Activated CD4-positive, alpha-beta T cell treated with anti-CD3 and anti-CD28 coated beads for 36 hours (primary cell): ENCODE results near the gene QPCTL. TPM values are rescaled to one million over a fixed set of nuclear protein-coding genes. Genes with fewer than 3 reads are reported as not detected.
A peak's percentile ranks its signal among the peaks of the same experiment; 100 is the strongest.

ENCODE experiments used
- ATAC-seq: fragments of 200-7000 bp; cut with Tn5 transposase; one replicate; pipeline ENCODE4 v1.10.0; 2021; ENCODE audit warnings: mild to moderate bottlenecking, moderate library complexity
- CTCF ChIA-PET: fragments of 350-600 bp; sonication (Branson Sonifier 250); formaldehyde crosslinking; loops from one replicate; lab custom pipeline; 2021; ENCODE audit warnings: antibody characterized with exemption; lab: Charles Lee
- POLR2A ChIA-PET: fragments of 350-600 bp; sonication (Branson Sonifier 250); formaldehyde crosslinking; loops from one replicate; lab custom pipeline; 2021; ENCODE audit warnings: antibody characterized with exemption, inconsistent platforms; lab: Charles Lee
- DNase-seq: peaks from one replicate; pipeline ENCODE4 v3.0.0-alpha.2; 2020
- H3K27ac Mint-ChIP-seq: one replicate; pipeline ENCODE4 v1.8.0; 2021; ENCODE audit warnings: mixed read lengths
- H3K27me3 Mint-ChIP-seq: one replicate; pipeline ENCODE4 v1.8.0; 2021; ENCODE audit warnings: mixed read lengths
- H3K36me3 Mint-ChIP-seq: one replicate; pipeline ENCODE4 v1.8.0; 2021; ENCODE audit warnings: low read depth, mixed read lengths
- H3K4me1 Mint-ChIP-seq: one replicate; pipeline ENCODE4 v1.8.0; 2021; ENCODE audit warnings: mixed read lengths
- H3K4me3 Mint-ChIP-seq: one replicate; pipeline ENCODE4 v1.8.0; 2021; ENCODE audit warnings: mild to moderate bottlenecking, moderate library complexity, mixed read lengths
- H3K9me3 Mint-ChIP-seq: one replicate; pipeline ENCODE4 v1.8.0; 2021; ENCODE audit warnings: low read depth, mixed read lengths
- intact Hi-C, 2 experiments: fragments of 100-400 bp; cut with DNase I in 1 of 2; cut with micrococcal nuclease in 1 of 2; formaldehyde crosslinking; loops; one replicate each; pipeline versions ENCODE4 v1.14.2 to v1.15.1; 2022 to 2024; cut with DNase I, micrococcal nuclease
- total RNA-seq, 2 experiments: library from RNA; stranded (reverse); gene quantifications; one replicate each; pipeline ENCODE4 v1.2.3, GENCODE V29; 2021

QPCTL gene
- total RNA-seq, 2 experiments from 2014 or later, result 17.3 to 18.7 TPM

DNA sequence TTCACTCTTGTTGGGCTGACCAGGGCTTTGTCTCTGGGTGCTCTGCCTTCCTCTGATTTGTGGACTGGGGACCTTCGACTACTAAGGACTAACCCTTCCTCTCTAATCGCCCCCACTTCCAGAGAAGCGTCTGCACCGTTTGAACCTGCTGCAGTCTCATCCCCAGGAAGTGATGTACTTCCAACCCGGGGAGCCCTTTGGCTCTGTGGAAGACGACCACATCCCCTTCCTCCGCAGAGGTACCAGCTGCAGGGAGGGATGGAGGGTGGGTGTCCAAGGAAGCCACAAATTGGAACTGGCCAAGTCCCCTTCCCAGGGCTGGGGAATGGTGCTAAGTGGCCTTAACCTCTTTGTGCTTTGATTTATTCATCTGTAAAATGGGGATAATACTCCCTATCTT lies 9.2 kb downstream of the QPCTL start:
- H3K4me3 Mint-ChIP-seq, result no peak overlapping the region
- no peak overlapping the region for H3K27ac Mint-ChIP-seq
- no peaks in the 10 kb centered on the region for H3K9me3 Mint-ChIP-seq
- peaks cover 9% of the 10 kb centered on the region for H3K4me1 Mint-ChIP-seq
- ATAC-seq (no peak), DNase-seq (no peak)
- CTCF ChIA-PET, result interaction anchor here (0.8 kb wide), 1 partner anchor 29 kb away, joined by 3 read pairs; the partner anchor contains the start of gene FBXO46
- H3K27me3 Mint-ChIP-seq, result no peaks in the 10 kb centered on the region
- peaks cover 28% of the 10 kb centered on the region for H3K36me3 Mint-ChIP-seq
- intact Hi-C loops, result no loop called here
- POLR2A ChIA-PET, result no interaction called here

DNA sequence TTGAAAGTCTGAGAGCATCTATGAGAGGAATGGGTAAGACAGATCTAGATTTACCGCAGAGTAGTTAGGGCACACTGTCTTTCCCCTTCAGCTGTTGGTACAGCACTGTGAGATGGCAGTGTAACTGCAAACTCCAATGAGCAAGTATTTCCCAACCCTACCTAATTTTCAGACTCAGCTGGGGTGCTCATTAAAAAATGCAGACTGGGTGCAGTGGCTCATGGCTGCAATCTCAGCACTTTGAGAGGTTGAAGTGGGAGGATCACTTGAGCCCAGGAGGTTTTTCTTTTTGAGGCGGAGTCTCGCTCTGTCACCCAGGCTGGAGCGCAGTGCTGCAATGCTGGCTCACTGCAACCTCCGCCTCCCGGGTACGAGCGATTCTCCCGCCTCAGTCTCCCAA lies 12.6 kb downstream of the QPCTL start:
- DNase-seq (no peak), ATAC-seq (no peak)
- H3K4me1 Mint-ChIP-seq, result no peaks in the 10 kb centered on the region
- no peaks in the 10 kb centered on the region for H3K9me3 Mint-ChIP-seq
- no peaks in the 10 kb centered on the region for H3K27me3 Mint-ChIP-seq
- no peak overlapping the region for H3K27ac Mint-ChIP-seq
- H3K4me3 Mint-ChIP-seq, result no peak overlapping the region
- H3K36me3 Mint-ChIP-seq, result peaks cover 22% of the 10 kb centered on the region
- intact Hi-C loops, result no loop called here
- ChIA-PET CTCF (interaction anchor here (0.6 to 1.9 kb wide), 2 partner anchors 12 kb away, joined by 3 to 16 read pairs; partner anchors contain the start of gene QPCTL), POLR2A (interaction anchor here (0.9 kb wide), 1 partner anchor 59 kb away, joined by 14 read pairs; no protein-coding TSS in a partner anchor)

DNA sequence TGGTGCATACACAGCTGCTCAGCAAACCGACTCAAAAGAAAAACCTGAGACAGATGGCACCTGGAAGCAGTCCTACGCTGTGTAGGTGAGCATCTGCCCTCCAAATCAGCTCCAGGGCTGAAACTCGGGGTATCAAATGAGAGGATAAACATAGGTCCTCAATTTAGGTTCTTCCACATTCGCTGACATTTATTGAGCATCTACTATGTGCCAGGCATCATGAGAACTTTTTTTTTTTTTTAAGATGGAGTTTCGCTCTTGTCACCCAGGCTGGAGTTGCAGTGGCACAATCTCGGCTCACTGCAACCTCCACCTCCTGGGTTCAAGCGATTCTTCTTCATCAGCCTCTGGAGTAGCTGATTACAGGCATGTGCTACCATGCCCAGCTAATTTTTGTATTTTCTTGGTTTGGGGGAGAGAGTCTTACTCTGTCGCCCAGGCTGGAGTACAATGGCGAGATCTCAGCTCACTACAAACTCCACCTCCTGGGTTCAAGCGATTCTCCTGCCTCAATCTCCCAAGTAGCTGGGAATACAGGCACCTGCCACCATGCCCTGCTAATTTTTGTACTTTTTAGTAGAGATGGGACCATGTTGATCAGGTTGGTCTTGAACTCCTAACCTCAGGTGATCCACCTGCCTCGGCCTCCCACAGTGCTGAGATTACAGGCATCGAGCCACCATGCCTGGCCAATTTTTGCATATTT lies 13.4 kb downstream of the QPCTL start:
- Mint-ChIP-seq H3K27me3 (no peaks in the 10 kb centered on the region), H3K4me3 (no peak overlapping the region), H3K9me3 (no peaks in the 10 kb centered on the region), H3K4me1 (peaks cover 3% of the 10 kb centered on the region), H3K27ac (no peak overlapping the region), H3K36me3 (peaks cover 27% of the 10 kb centered on the region)
- ATAC-seq, result no peak
- intact Hi-C loops, result no loop called here
- no peak for DNase-seq
- CTCF ChIA-PET, result interaction anchor here (0.6 to 1.9 kb wide), 2 partner anchors 11 to 13 kb away, joined by 3 to 16 read pairs; partner anchors contain the start of gene QPCTL
- POLR2A ChIA-PET, result interaction anchor here (0.9 kb wide), 1 partner anchor 60 kb away, joined by 14 read pairs; no protein-coding TSS in a partner anchor

DNA sequence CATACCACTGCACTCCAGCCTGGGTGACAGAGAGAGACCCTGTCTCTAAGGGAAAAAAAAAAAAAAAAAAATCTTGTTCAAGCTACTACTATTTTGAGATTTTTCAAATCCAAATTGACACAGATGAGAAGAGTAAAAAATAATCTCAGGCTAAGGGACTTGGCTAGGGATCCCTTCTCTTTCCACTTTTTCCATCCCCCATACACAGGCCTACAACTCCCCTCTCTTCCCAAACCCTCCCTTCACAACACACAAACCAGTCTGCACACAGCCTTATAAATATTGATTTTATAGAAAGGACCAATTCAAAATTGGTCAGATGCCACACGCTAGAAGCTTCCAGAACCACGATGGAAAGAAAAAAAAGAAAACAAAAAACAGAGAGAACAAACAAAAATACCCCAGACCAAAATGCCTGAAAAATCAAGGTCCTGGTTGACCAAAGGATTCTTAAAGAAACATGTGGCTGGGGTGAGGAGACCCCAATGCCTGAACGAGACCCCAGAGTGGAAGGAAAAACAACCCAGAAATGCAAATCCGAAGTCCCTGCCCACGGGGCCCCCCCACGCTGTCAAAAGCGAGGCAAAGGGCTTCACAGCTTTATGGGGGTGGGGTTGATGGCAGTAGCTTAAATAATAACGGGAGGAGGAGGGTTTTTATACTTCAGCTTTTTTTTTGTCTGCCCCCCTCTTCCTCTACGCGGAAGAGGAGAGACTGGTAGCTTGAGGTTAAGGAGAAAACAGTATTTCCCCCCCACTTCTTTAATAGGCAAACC lies 18.1 kb downstream of the QPCTL start:
- DNase-seq, result no peak
- H3K4me1 Mint-ChIP-seq, result peaks cover 17% of the 10 kb centered on the region
- no peaks in the 10 kb centered on the region for H3K27me3 Mint-ChIP-seq
- H3K36me3 Mint-ChIP-seq, result peaks cover 17% of the 10 kb centered on the region
- intact Hi-C loops, result no loop called here
- no peak overlapping the region for H3K27ac Mint-ChIP-seq
- H3K4me3 Mint-ChIP-seq, result no peak overlapping the region
- no peaks in the 10 kb centered on the region for H3K9me3 Mint-ChIP-seq
- no peak for ATAC-seq
- CTCF ChIA-PET, result interaction anchor here (0.6 to 1.6 kb wide), 7 partner anchors 18 to 1040 kb away, joined by 3 to 7 read pairs (median 3); partner anchors contain the start of genes FBXO46, QPCTL and SNRPD2
- POLR2A ChIA-PET, result interaction anchor here (0.6 kb wide), 1 partner anchor 108 kb away, joined by 3 read pairs; no protein-coding TSS in a partner anchor

DNA sequence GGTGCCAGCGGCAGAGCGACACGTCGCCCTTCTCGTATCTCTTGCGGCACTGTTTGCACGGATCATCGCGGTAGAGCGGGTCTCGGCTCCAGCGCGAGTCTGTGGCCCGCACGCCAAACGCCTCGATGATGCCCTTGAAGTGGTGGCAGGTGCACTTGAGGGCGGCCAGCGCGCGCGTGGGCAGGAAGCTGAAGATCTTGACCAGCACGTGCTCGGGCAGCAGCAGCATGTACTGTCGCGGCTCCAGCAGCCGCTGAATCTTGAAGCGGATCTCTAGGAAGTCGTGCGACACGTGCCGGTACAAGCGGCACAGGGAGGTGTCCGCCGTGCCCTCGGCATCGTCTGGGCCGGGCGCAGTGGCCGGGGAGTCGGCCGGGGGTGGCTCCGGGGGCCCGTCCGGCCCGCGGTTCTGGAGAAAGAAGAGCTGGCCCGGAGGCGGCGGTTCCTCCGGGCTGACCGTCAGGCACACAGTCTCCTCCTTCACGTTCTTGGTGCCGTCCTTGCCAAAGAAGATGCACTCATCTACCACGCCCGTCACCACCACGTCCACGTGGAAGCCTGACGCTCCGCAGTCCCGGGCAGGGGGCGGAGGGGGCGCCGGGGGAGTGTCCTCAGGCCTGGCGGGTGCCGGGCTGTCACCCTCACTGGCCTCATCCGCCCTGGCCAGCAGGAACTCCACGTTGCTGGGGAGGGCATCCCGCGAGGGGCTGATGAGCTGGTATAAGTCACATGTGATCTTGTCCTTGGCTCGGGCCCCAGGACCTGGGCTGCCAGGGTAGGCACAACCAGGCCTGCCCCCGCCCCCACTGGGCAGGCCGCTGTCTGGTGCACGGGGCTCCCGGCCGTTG lies 19.6 kb downstream of the QPCTL start:
- intact Hi-C loops, result loop anchor here in 1 of 2 experiments (2.0 kb wide), 1 partner anchor 13 kb away; no protein-coding TSS in a partner anchor
- no peak overlapping the region for H3K4me3 Mint-ChIP-seq
- ATAC-seq (no peak), DNase-seq (no peak)
- H3K27me3 Mint-ChIP-seq, result no peaks in the 10 kb centered on the region
- no peak overlapping the region for H3K27ac Mint-ChIP-seq
- H3K36me3 Mint-ChIP-seq, result peaks cover 18% of the 10 kb centered on the region
- H3K4me1 Mint-ChIP-seq, result peaks cover 27% of the 10 kb centered on the region
- CTCF ChIA-PET, result no interaction called here
- no peaks in the 10 kb centered on the region for H3K9me3 Mint-ChIP-seq
- POLR2A ChIA-PET, result interaction anchor here (0.6 kb wide), 1 partner anchor 11 kb away, joined by 4 read pairs; no protein-coding TSS in a partner anchor

DNA sequence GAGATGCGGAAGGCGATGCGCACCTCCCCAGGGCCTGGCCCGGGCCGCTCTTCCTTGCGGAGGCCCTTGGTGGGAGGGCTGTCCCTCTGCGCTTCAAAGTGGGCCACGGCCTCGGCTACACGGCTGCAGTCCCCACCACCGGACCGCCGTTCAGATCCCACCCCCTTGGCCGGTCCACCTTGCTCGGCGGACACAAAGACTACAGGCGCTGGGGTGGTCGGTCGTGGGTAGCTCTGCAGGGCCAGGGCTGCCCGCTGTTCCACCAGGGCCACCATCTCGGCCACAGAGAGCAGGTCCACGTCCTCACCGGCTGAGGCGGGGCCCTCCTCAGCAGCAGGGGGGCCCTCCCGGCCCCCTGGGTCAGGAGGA lies 20.2 kb downstream of the QPCTL start:
- no peak overlapping the region for H3K27ac Mint-ChIP-seq
- intact Hi-C loops, result loop anchor here in 1 of 2 experiments (2.0 kb wide), 1 partner anchor 14 kb away; no protein-coding TSS in a partner anchor
- DNase-seq (no peak), ATAC-seq (no peak)
- H3K27me3 Mint-ChIP-seq, result no peaks in the 10 kb centered on the region
- POLR2A ChIA-PET, result interaction anchor here (0.6 kb wide), 1 partner anchor 11 kb away, joined by 4 read pairs; no protein-coding TSS in a partner anchor
- CTCF ChIA-PET, result no interaction called here
- peaks cover 18% of the 10 kb centered on the region for H3K36me3 Mint-ChIP-seq
- peaks cover 31% of the 10 kb centered on the region for H3K4me1 Mint-ChIP-seq
- no peaks in the 10 kb centered on the region for H3K9me3 Mint-ChIP-seq
- H3K4me3 Mint-ChIP-seq, result no peak overlapping the region

DNA sequence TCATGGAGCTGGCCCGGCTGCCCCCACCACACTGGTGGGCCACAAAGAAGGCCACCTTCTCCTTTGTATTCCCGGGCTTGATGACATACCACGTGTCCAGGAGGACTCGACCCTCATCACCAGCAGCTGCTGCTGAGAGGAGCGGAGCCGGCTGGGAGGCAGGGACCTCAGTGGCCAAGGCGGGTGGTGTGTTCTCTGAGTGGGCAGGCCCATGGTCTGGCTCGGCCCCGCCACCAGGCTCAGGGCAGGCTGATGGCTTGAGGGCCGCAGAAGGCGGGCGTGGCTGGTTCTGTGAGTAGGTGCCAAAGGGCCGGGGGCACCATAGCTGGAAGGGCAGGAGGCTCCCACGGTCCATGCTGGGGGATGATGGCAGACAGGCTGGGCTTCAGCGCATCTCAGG lies 20.7 kb downstream of the QPCTL start:
- H3K36me3 Mint-ChIP-seq, result peaks cover 21% of the 10 kb centered on the region
- CTCF ChIA-PET, result interaction anchor here (1.0 to 5.3 kb wide), 2 partner anchors 21 to 36 kb away, joined by 3 to 75 read pairs; partner anchors contain the start of genes QPCTL and SNRPD2
- DNase-seq (no peak), ATAC-seq (no peak)
- no peaks in the 10 kb centered on the region for H3K9me3 Mint-ChIP-seq
- no peak overlapping the region for H3K27ac Mint-ChIP-seq
- POLR2A ChIA-PET, result interaction anchor here (0.6 to 2.2 kb wide), 3 partner anchors 10 to 49 kb away, joined by 3 to 6 read pairs (median 4); partner anchors contain the start of genes QPCTL and SNRPD2
- no peak overlapping the region for H3K4me3 Mint-ChIP-seq
- peaks cover 35% of the 10 kb centered on the region for H3K4me1 Mint-ChIP-seq
- intact Hi-C loops, result loop anchor here in 1 of 2 experiments (2.0 kb wide), 1 partner anchor 14 kb away; no protein-coding TSS in a partner anchor
- no peaks in the 10 kb centered on the region for H3K27me3 Mint-ChIP-seq

DNA sequence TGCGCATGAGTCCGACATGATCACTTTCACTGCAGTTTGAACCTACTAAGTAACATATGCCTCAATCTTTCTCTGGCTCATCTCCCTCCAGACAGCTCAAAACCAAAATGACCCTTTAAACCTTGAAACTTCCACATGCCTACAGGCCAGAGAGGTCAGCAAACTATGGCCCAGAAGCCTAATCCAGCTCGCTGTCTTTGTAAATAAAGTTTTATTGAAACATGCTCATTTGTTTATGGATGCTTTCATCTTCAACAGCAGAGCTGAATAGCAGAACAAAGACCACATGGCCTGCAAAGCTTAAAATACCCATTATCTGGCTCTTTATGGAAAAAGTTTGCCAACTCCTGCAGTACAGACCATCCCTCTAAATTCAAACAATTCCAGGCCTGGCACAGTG lies 22.7 kb downstream of the QPCTL start:
- peaks cover 29% of the 10 kb centered on the region for H3K36me3 Mint-ChIP-seq
- H3K27ac Mint-ChIP-seq, result peak overlapping the region; percentile 9
- no peaks in the 10 kb centered on the region for H3K9me3 Mint-ChIP-seq

DNA sequence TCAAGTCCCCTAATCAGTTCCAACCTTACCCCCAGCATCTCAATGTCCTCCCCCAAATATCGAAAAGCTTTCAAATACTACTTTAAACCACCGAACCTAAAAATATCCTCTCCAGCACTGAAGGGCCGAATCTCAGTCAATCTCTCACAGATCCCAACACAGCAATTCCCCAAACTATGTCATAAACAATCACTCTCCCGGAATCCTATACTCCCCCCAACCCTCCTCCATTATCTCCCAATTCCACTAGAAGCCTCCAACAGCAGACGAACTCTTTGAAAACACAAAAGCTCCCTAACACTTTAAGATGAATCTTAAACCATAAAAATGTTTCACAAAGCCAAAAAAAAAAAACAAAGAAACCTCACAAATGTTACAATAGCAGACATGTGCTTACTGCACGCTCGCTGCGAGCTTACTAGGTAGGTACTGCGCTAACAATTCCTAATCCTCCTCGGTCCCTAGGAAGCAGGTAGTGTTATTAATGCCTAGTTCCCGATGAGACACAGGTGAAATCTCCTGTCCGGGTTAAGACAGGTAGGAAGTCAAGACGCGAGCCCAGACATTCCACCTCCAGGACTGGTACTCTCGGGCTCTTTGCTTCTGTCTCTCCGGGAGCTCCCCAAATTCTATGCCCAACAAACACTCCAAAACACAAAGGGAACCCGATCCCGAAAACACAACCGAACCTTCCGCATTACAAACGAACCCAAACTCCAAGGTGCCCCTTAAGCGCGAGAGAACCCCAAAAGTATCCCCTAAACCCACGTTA lies 24.1 kb downstream of the QPCTL start:
- peak overlapping the region; percentile 93 for H3K4me3 Mint-ChIP-seq
- ChIA-PET POLR2A (interaction anchor here (0.6 to 2.6 kb wide), 11 partner anchors 9 to 826 kb away, joined by 3 to 25 read pairs (median 4); partner anchors contain the start of genes FBXO46, QPCTL, SNRPD2 and TOMM40), CTCF (interaction anchor here (0.5 to 5.3 kb wide), 14 partner anchors 9 to 231 kb away, joined by 3 to 75 read pairs (median 4); partner anchors contain the start of genes FBXO46, FOXA3, QPCTL and SIX5)
- H3K27me3 Mint-ChIP-seq, result no peaks in the 10 kb centered on the region
- intact Hi-C loops, result loop anchor here (1.0 to 5.0 kb wide), 18 partner anchors 14 to 886 kb away; partner anchors contain the start of genes FBXO46 (in 2 of the 2), OPA3 (in 2 of the 2), QPCTL (in 2 of the 2) and BLOC1S3 (in 1 of the 2)
- H3K4me1 Mint-ChIP-seq, result peaks cover 36% of the 10 kb centered on the region
- H3K27ac Mint-ChIP-seq, result peak overlapping the region; percentile 94
- ATAC-seq, result no peak
- H3K36me3 Mint-ChIP-seq, result peaks cover 26% of the 10 kb centered on the region
- peak; percentile 29 for DNase-seq
- no peaks in the 10 kb centered on the region for H3K9me3 Mint-ChIP-seq

More for the DNA sequence above, 22.7 kb downstream of the QPCTL start:
- Mint-ChIP-seq H3K4me1 (peaks cover 41% of the 10 kb centered on the region), H3K4me3 (no peak overlapping the region), H3K27me3 (no peaks in the 10 kb centered on the region)
- intact Hi-C loops, result loop anchor here (5.0 kb wide), 3 partner anchors 52 to 887 kb away; partner anchors contain the start of genes BLOC1S3 (in 1 of the 2), CALM3 (in 1 of the 2), SIX5 (in 1 of the 2) and TRAPPC6A (in 1 of the 2)
- CTCF ChIA-PET, result interaction anchor here (0.7 to 5.3 kb wide), 5 partner anchors 20 to 191 kb away, joined by 3 to 75 read pairs (median 3); partner anchors contain the start of genes QPCTL and SNRPD2
- POLR2A ChIA-PET, result interaction anchor here (1.1 to 2.2 kb wide), 2 partner anchors 15 to 23 kb away, joined by 5 to 6 read pairs; partner anchors contain the start of genes QPCTL and SNRPD2
- DNase-seq, result no peak
- no peak for ATAC-seq
